Fibroblast of lung (primary cell): Measurements from ENCODE around the gene RSPO1. TPM values are rescaled to one million over a fixed set of nuclear protein-coding genes. Genes with fewer than 3 reads are reported as not detected.

ENCODE experiments used
- DNase-seq, 2 donors: peaks; one replicate each; pipeline versions ENCODE4 v3.0.0 to v3.0.0-alpha.2; 2010; ENCODE audit warnings: low read depth in 2 of 2
- H2AFZ ChIP-seq: 2 replicates; pipeline ENCODE4 v1.5.1; 2012; ENCODE audit warnings: low read length, control low read depth, inconsistent platforms
- H3K27ac ChIP-seq: 2 replicates; pipeline ENCODE4 v1.5.1; 2011; ENCODE audit warnings: low read length, control low read depth; ENCODE audit not compliant: insufficient read depth
- H3K27me3 ChIP-seq: 2 replicates; pipeline ENCODE4 v1.5.1; 2011; ENCODE audit warnings: mild to moderate bottlenecking, low read length; ENCODE audit not compliant: control insufficient read depth, insufficient read depth
- H3K36me3 ChIP-seq: 2 replicates; pipeline ENCODE4 v1.5.1; 2011; ENCODE audit warnings: low read length; ENCODE audit not compliant: control insufficient read depth, insufficient read depth
- H3K4me1 ChIP-seq: 2 replicates; pipeline ENCODE4 v1.5.1; 2011; ENCODE audit warnings: low read length; ENCODE audit not compliant: control insufficient read depth, insufficient read depth; ENCODE audit errors: extremely low read depth
- H3K4me2 ChIP-seq: 2 replicates; pipeline ENCODE4 v1.5.1; 2011; ENCODE audit warnings: low read length, control low read depth; ENCODE audit not compliant: insufficient read depth; ENCODE audit errors: extremely low read depth
- H3K4me3 ChIP-seq, 4 experiments: fragments of 200-600 bp in 1 of 4; sonication (generic) in 1 of 4; replicated peaks in 1 of 4; 2 replicates each; pipeline ENCODE4 v1.5.1; 2011 to 2016; ENCODE audit warnings: low read length in 4 of 4, low read depth in 3 of 4, mild to moderate bottlenecking in 3 of 4, control low read depth in 2 of 4, inconsistent platforms in 1 of 4, mixed read lengths in 1 of 4; ENCODE audit not compliant: insufficient read depth in 1 of 4; ENCODE audit errors: control extremely low read depth in 1 of 4
- H3K79me2 ChIP-seq: 2 replicates; pipeline ENCODE4 v1.5.1; 2012; ENCODE audit warnings: mild to moderate bottlenecking, low read length, inconsistent platforms; ENCODE audit not compliant: control insufficient read depth, insufficient read depth
- H3K9ac ChIP-seq: 2 replicates; pipeline ENCODE4 v1.5.1; 2011; ENCODE audit warnings: mild to moderate bottlenecking, low read length, control low read depth; ENCODE audit not compliant: insufficient read depth
- H3K9me3 ChIP-seq: 2 replicates; pipeline ENCODE4 v1.5.1; 2012; ENCODE audit warnings: low read depth, low read length; ENCODE audit not compliant: control insufficient read depth, insufficient read depth
- H4K20me1 ChIP-seq: 2 replicates; pipeline ENCODE4 v1.5.1; 2011; ENCODE audit warnings: low read length; ENCODE audit not compliant: control insufficient read depth, insufficient read depth; ENCODE audit errors: extremely low read depth
- EZH2 ChIP-seq: IDR thresholded peaks from 2 replicates; pipeline ENCODE4 v1.5.1; 2012; ENCODE audit warnings: low read length, control low read depth, mild to moderate bottlenecking; ENCODE audit errors: missing control alignments
- polyA plus RNA-seq, 2 donors: library from polyadenylated mRNA; depleted of rRNA in 1 of 2; stranded (reverse) in 1 of 2; unstranded in 1 of 2; fragments of >200 nt; gene quantifications; 2 replicates each; pipeline ENCODE4 v1.2.1, GENCODE V29; 2011 to 2012; ENCODE audit warnings: missing spikeins in 1 of 2
- total RNA-seq: library from RNA; depleted of rRNA; stranded (reverse); fragments of >200 nt; gene quantifications from 2 replicates; pipeline ENCODE4 v1.2.1, GENCODE V29; 2014
- TF ChIP-seq, protein P1 (sequence below), 2 donors: IDR thresholded peaks in 1 of 2; conservative IDR thresholded peaks in 1 of 2; 1 replicate in 1 of 2; 2 replicates in 1 of 2; pipeline ENCODE4 v1.5.1; 2011 to 2012; ENCODE audit warnings: low read length in 2 of 2, control low read depth in 1 of 2, inconsistent platforms in 1 of 2, low read depth in 1 of 2, mild to moderate bottlenecking in 1 of 2

The RSPO1 gene
- total and polyA plus RNA-seq, 2 donors (not counting 1 experiment from before 2014, with no cell fraction given): 0.15 to 0.50 TPM

DNA sequence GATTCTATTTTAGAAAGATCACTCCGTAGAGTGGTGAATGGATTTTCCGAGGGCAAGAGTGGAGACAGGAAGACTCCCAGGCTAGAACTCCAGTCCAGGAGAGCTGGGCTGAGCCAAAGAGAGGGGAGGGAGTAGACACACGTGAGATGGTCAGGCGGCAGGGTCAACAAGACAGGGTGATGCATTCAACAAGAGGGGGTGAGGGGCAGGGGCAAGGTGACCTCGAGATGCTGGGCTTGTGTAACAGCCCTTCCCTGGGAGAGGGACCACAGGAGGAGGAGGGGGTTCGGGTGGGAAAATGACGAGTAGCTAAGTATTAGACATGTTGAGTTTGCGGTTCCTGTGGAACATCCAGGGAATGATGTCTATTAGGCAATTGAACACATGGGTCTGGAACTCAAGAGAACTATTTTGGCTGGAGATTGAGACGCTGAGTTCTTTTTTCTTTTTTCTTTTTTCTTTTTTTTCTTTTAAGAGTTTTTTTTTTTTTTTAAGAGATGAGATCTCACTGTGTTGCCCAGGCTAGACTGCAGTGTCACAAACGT lies 13.3 kb downstream of the RSPO1 start:
- H3K79me2 ChIP-seq: no peaks in the 10 kb centered on the region
- no peak overlapping the region for H3K4me2 ChIP-seq
- H2AFZ ChIP-seq: no peak overlapping the region
- H3K4me1 ChIP-seq: no peaks in the 10 kb centered on the region
- no peak overlapping the region for H3K27ac ChIP-seq
- DNase-seq: no peak
- no peaks in the 10 kb centered on the region for H4K20me1 ChIP-seq
- TF ChIP-seq EZH2: no peak
- TF ChIP-seq, protein P1, sequence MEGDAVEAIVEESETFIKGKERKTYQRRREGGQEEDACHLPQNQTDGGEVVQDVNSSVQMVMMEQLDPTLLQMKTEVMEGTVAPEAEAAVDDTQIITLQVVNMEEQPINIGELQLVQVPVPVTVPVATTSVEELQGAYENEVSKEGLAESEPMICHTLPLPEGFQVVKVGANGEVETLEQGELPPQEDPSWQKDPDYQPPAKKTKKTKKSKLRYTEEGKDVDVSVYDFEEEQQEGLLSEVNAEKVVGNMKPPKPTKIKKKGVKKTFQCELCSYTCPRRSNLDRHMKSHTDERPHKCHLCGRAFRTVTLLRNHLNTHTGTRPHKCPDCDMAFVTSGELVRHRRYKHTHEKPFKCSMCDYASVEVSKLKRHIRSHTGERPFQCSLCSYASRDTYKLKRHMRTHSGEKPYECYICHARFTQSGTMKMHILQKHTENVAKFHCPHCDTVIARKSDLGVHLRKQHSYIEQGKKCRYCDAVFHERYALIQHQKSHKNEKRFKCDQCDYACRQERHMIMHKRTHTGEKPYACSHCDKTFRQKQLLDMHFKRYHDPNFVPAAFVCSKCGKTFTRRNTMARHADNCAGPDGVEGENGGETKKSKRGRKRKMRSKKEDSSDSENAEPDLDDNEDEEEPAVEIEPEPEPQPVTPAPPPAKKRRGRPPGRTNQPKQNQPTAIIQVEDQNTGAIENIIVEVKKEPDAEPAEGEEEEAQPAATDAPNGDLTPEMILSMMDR (conservative IDR thresholded peaks at IDR 0.05 in 1 of 2, IDR thresholded peaks at IDR 0.05 in 1 of 2; ENCODE audit: low read depth in 1 of 2, low read length in 2 of 2): no peak
- no peaks in the 10 kb centered on the region for H3K9me3 ChIP-seq
- no peak overlapping the region for H3K9ac ChIP-seq
- H3K36me3 ChIP-seq: no peaks in the 10 kb centered on the region
- H3K27me3 ChIP-seq: peaks cover 3% of the 10 kb centered on the region
- H3K4me3 ChIP-seq: no peak overlapping the region

DNA sequence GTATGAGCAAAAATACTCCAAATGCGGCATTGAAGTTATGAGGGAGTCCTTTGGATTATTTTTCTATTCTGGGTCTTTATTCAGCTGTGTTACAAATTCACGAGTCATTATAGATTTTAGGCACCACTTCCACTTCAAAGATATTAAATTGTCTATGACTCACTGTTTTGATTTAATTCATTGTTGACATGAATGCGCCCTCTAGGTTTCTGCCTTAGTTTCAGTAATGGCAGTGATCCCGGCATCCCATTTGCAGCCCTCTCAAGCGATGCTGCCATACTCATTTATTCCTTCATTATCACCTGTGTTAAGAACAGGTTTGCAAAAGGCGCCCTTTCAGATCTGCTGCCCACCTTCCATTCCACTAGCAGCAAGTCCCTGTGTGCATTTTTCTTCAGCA lies 14.0 kb downstream of the RSPO1 start:
- Histone ChIP-seq H3K27me3 (peaks cover 7% of the 10 kb centered on the region), H3K27ac (no peak overlapping the region), H3K4me3 (no peak overlapping the region), H3K36me3 (no peaks in the 10 kb centered on the region), H4K20me1 (no peaks in the 10 kb centered on the region), H2AFZ (no peak overlapping the region), H3K9ac (no peak overlapping the region), H3K9me3 (no peaks in the 10 kb centered on the region), H3K4me1 (no peaks in the 10 kb centered on the region), H3K4me2 (no peak overlapping the region), H3K79me2 (no peaks in the 10 kb centered on the region)
- DNase-seq: no peak
- TF ChIP-seq, protein P1 (conservative IDR thresholded peaks at IDR 0.05 in 1 of 2, IDR thresholded peaks at IDR 0.05 in 1 of 2; ENCODE audit: low read depth in 1 of 2, low read length in 2 of 2): no peak
- no peak for TF ChIP-seq EZH2

DNA sequence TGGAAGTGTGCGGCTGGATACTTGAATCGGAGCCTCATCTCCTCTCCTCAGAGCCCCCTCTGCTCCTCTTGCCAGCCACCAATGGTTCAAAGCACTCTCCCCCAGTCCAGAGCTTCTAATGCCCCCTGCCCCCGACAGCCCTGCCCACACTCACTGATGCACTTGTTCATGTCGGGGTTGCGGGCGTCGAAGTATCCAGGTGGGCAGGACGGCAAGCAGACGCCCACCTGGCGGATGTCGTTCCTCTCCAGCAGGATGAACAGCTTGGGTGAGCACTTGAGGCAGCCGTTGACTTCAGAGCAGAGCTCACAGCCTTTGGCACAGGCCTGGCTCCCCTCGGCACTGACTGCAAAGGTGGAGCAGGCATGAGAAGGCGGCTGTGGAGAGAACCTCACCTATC lies 18.4 kb downstream of the RSPO1 start:
- TF ChIP-seq EZH2: no peak
- TF ChIP-seq, protein P1 (conservative IDR thresholded peaks at IDR 0.05 in 1 of 2, IDR thresholded peaks at IDR 0.05 in 1 of 2; ENCODE audit: low read depth in 1 of 2, low read length in 2 of 2): no peak
- Histone ChIP-seq H2AFZ (no peak overlapping the region), H3K9ac (no peak overlapping the region), H3K36me3 (no peaks in the 10 kb centered on the region), H3K27me3 (peaks cover 13% of the 10 kb centered on the region), H4K20me1 (no peaks in the 10 kb centered on the region), H3K4me2 (no peak overlapping the region), H3K79me2 (no peaks in the 10 kb centered on the region), H3K27ac (no peak overlapping the region), H3K4me3 (no peak overlapping the region), H3K4me1 (no peaks in the 10 kb centered on the region), H3K9me3 (no peaks in the 10 kb centered on the region)
- DNase-seq: no peak
